ENCODE data around the gene PRKCH. TPM values are rescaled to one million over a fixed set of nuclear protein-coding genes. Genes with fewer than 3 reads are reported as not detected.

PRKCH gene
- total RNA-seq, 1 donor, result 3.3 TPM

DNA sequence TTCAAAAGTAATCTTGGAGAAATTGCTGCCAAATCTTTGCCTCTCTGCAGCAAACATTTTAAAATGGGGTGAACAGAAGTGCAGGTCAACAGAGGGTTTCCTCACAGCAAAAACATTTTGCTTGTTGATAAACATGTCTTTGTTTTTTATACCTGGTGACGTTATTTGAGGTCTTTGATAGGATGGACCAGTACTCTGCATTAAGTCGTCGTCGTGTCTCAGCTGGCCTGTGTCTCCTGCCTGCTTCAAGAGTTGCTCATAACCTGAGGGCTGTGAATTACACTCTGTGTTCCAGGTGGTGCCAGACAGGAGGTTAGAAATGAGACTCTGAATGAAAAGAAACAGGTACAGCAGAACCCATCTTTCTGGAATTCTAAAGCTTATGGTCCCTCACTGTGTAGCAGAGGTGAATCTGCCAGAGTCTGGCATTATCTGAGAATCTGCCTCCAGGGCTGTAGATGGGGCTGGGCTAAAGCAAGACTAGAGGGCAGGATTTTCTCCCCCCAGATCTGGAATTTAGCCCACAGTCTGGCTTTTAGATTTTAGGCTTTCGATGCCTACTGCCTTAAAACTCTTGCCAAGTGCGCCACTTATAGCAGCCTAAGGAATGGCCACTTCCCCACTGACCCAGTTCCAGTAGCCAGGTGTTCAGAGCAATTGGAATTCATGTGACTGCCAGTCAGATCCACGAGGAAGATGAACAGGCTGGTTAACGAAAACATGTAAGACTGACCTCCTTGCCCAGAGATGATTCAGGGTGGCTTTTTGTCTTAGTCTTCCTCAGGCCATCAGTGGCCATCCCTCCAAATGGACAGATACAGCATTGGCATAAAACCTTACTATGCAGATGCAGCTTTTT is 161.2 kb downstream of the PRKCH start:
- no peaks in the 10 kb centered on the region for H3K36me3 ChIP-seq (ENCODE audit: insufficient read depth, low read length)
- no peak for TF ChIP-seq CTCF (IDR thresholded peaks at IDR 0.05; ENCODE audit: extremely low read depth, low read depth, low read length)
- H3K9me3 ChIP-seq (ENCODE audit: low read depth, low read length), result no peaks in the 10 kb centered on the region
- H3K4me3 ChIP-seq (ENCODE audit: insufficient read depth, low read length), result no peak overlapping the region
- no peaks in the 10 kb centered on the region for H3K27me3 ChIP-seq (ENCODE audit: insufficient read depth, low read length)
- peaks cover 6% of the 10 kb centered on the region for H3K79me2 ChIP-seq (ENCODE audit: insufficient read depth, low read length)
- H2AFZ ChIP-seq (ENCODE audit: low read length), result no peak overlapping the region
- DNase-seq (ENCODE audit: insufficient read length, low spot score, missing footprints), result no peak
- no peak overlapping the region for H3K4me2 ChIP-seq (ENCODE audit: insufficient read depth, low read length)
- peaks cover 30% of the 10 kb centered on the region for H3K4me1 ChIP-seq (ENCODE audit: insufficient read depth, low read length)
- no peaks in the 10 kb centered on the region for H4K20me1 ChIP-seq (ENCODE audit: insufficient read depth, low read length)
- H3K27ac ChIP-seq (ENCODE audit: low read depth, low read length), result no peak overlapping the region

DNA sequence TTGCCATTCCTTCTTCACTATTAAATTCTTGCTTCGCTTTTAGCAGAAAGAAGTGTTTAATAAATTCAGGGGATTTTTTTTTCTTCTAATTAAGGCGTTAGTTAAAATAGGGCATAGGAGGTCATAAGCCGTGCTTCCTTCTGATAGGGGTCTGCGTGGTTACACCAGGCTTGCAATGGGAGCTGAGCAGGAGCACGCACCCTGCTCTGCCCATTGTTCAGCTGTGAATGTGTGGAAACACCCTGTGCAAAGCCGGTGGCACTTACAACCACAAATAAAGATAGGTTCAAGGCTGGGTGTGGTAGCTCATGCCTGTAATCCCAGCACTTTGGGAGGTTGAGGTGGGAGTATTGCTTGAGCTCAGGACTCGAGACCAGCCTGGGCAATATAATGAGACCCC is 162.1 kb downstream of the PRKCH start:
- H3K27ac ChIP-seq (ENCODE audit: low read depth, low read length), result no peak overlapping the region
- H3K36me3 ChIP-seq (ENCODE audit: insufficient read depth, low read length), result no peaks in the 10 kb centered on the region
- H3K9me3 ChIP-seq (ENCODE audit: low read depth, low read length), result no peaks in the 10 kb centered on the region
- peaks cover 21% of the 10 kb centered on the region for H3K4me1 ChIP-seq (ENCODE audit: insufficient read depth, low read length)
- H3K4me3 ChIP-seq (ENCODE audit: insufficient read depth, low read length), result no peak overlapping the region
- H3K4me2 ChIP-seq (ENCODE audit: insufficient read depth, low read length), result no peak overlapping the region
- H3K79me2 ChIP-seq (ENCODE audit: insufficient read depth, low read length), result no peaks in the 10 kb centered on the region
- no peaks in the 10 kb centered on the region for H4K20me1 ChIP-seq (ENCODE audit: insufficient read depth, low read length)
- no peak for DNase-seq (ENCODE audit: insufficient read length, low spot score, missing footprints)
- H3K27me3 ChIP-seq (ENCODE audit: insufficient read depth, low read length), result no peaks in the 10 kb centered on the region
- no peak overlapping the region for H2AFZ ChIP-seq (ENCODE audit: low read length)
- no peak for TF ChIP-seq CTCF (IDR thresholded peaks at IDR 0.05; ENCODE audit: extremely low read depth, low read depth, low read length)

- H3K4me3 ChIP-seq (ENCODE audit: insufficient read depth, low read length), result no peak overlapping the region
- DNase-seq (ENCODE audit: insufficient read length, low spot score, missing footprints), result no peak
- no peak overlapping the region for H2AFZ ChIP-seq (ENCODE audit: low read length)
- no peaks in the 10 kb centered on the region for H3K79me2 ChIP-seq (ENCODE audit: insufficient read depth, low read length)
- no peaks in the 10 kb centered on the region for H3K27me3 ChIP-seq (ENCODE audit: insufficient read depth, low read length)
- no peaks in the 10 kb centered on the region for H4K20me1 ChIP-seq (ENCODE audit: insufficient read depth, low read length)
- H3K9me3 ChIP-seq (ENCODE audit: low read depth, low read length), result no peaks in the 10 kb centered on the region
- no peak overlapping the region for H3K27ac ChIP-seq (ENCODE audit: low read depth, low read length)
- TF ChIP-seq CTCF (IDR thresholded peaks at IDR 0.05; ENCODE audit: extremely low read depth, low read depth, low read length), result no peak
- peaks cover 16% of the 10 kb centered on the region for H3K4me1 ChIP-seq (ENCODE audit: insufficient read depth, low read length)
- H3K36me3 ChIP-seq (ENCODE audit: insufficient read depth, low read length), result no peaks in the 10 kb centered on the region
- no peak overlapping the region for H3K4me2 ChIP-seq (ENCODE audit: insufficient read depth, low read length)
Observed at GRCh38 chr14:61484031-61484430, 162.7 kb downstream of the PRKCH start.

- Histone ChIP-seq H3K4me1 (ENCODE audit: insufficient read depth, low read length) (peaks cover 16% of the 10 kb centered on the region), H3K9me3 (ENCODE audit: low read depth, low read length) (no peaks in the 10 kb centered on the region), H3K27ac (ENCODE audit: low read depth, low read length) (no peak overlapping the region), H3K36me3 (ENCODE audit: insufficient read depth, low read length) (no peaks in the 10 kb centered on the region), H2AFZ (ENCODE audit: low read length) (no peak overlapping the region), H4K20me1 (ENCODE audit: insufficient read depth, low read length) (no peaks in the 10 kb centered on the region), H3K4me2 (ENCODE audit: insufficient read depth, low read length) (no peak overlapping the region), H3K79me2 (ENCODE audit: insufficient read depth, low read length) (no peaks in the 10 kb centered on the region), H3K4me3 (ENCODE audit: insufficient read depth, low read length) (no peak overlapping the region), H3K27me3 (ENCODE audit: insufficient read depth, low read length) (no peaks in the 10 kb centered on the region)
- no peak for DNase-seq (ENCODE audit: insufficient read length, low spot score, missing footprints)
- TF ChIP-seq CTCF (IDR thresholded peaks at IDR 0.05; ENCODE audit: extremely low read depth, low read depth, low read length), result no peak
Observed at GRCh38 chr14:61484826-61485584, 163.6 kb downstream of the PRKCH start.
